ENCODE data around the gene HAVCR2. TPM values are rescaled to one million over a fixed set of nuclear protein-coding genes. Genes with fewer than 3 reads are reported as not detected.

HAVCR2 gene
- total and polyA plus RNA-seq, 2 of the 13 experiments (the other 11 are each of a cell fraction or from before 2014, with no cell fraction given): 0.07 to 0.16 TPM

DNA sequence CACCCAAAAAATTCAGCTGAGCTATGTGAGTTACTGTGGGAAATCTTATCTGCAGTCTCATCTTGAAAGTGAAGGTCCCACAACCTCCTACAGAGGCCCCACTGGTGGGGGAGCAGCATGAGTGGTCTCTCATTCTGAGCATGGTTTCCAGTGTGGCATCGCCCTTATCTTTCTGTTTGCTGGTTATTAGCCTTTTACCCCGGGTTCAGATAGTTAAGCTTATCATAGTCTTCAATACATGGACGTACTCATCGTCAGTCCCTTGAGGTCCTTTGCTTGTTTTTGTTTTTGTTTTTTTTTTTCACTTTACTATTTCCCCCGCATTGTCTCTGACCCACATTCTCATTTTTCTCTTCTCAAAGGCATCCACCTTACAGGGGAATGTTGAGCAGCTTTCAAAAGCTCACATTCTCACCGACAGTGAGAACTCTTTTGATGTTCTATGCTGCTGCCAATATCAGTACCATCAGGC lies 7.7 kb upstream of the HAVCR2 start:
- 21% methylated on average over 6 of the region's 6 CpGs for WGBS (ENCODE audit: low lambda C conversion rate)
- in situ Hi-C loops (cut with HindIII; ENCODE audit: extremely low pct_ligation_motif_present, low pct_unique_long_range_greater_than_20kb): no loop called here

More for the DNA sequence above, 7.7 kb upstream of the HAVCR2 start:
- H4K20me1 ChIP-seq (ENCODE audit: insufficient read depth, low read length): no peaks in the 10 kb centered on the region
- no peaks in the 10 kb centered on the region for H3K27me3 ChIP-seq (ENCODE audit: control insufficient read depth in 1 of 2, insufficient read depth in 2 of 2, low read length in 2 of 2)
- 0 out of 2 replicates have a peak, but pooled peaks cover 5% of the 10 kb centered on the region for H3K4me1 ChIP-seq (ENCODE audit: insufficient read depth, low read length)
- H3K9ac ChIP-seq (ENCODE audit: insufficient read depth, low read depth, low read length): no peak overlapping the region
- H3K4me2 ChIP-seq (ENCODE audit: low read depth, low read length): no peak overlapping the region
- H2AFZ ChIP-seq (ENCODE audit: low read length): no peak overlapping the region
- CTCF ChIA-PET (ENCODE audit: low intra/inter-chr PET ratio, low total read pairs): no interaction called here
- H3K36me3 ChIP-seq (replicated peaks in 1 of 2; ENCODE audit: control insufficient read depth in 1 of 2, insufficient read depth in 2 of 2, low read length in 2 of 2): no peaks in the 10 kb centered on the region
- intact Hi-C loops (cut with micrococcal nuclease; ENCODE audit: unreplicated experiment): no loop called here
- H3K4me3 ChIP-seq (replicated peaks in 1 of 3; ENCODE audit: insufficient read depth in 1 of 3, low read depth in 2 of 3, low read length in 3 of 3): no peak overlapping the region
- no peaks in the 10 kb centered on the region for H3K79me2 ChIP-seq (ENCODE audit: insufficient read depth, low read length)
- DNase-seq (ENCODE audit: low spot score) (no peak), FAIRE-seq (no peak), ATAC-seq (no peak)
- peaks cover 4% of the 10 kb centered on the region; the same call in 1 of the 2 replicates for H3K9me3 ChIP-seq (ENCODE audit: low read length)
- TF ChIP-seq, protein P1, sequence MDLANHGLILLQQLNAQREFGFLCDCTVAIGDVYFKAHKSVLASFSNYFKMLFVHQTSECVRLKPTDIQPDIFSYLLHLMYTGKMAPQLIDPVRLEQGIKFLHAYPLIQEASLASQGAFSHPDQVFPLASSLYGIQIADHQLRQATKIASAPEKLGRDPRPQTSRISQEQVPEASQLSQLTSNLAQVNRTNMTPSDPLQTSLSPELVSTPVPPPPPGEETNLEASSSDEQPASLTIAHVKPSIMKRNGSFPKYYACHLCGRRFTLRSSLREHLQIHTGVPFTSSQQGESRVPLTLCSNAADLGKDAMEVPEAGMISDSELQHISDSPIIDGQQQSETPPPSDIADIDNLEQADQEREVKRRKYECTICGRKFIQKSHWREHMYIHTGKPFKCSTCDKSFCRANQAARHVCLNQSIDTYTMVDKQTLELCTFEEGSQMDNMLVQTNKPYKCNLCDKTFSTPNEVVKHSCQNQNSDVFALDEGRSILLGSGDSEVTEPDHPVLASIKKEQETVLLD (CRISPR knock-in tag; IDR thresholded peaks at IDR 0.05; ENCODE audit: low read depth): no peak
- TF ChIP-seq ZNF841 (CRISPR knock-in tag; IDR thresholded peaks at IDR 0.05; ENCODE audit: borderline replicate concordance): no peak
- no peak for TF ChIP-seq PHB2 (IDR thresholded peaks at IDR 0.05; ENCODE audit: partially characterized antibody)
- TF ChIP-seq PHF20 (CRISPR knock-in tag; IDR thresholded peaks at IDR 0.05): no peak
- no peak for TF ChIP-seq ZBTB20 (CRISPR knock-in tag; IDR thresholded peaks at IDR 0.05; ENCODE audit: borderline replicate concordance, low read depth)
- TF ChIP-seq E2F5 (CRISPR knock-in tag; conservative IDR thresholded peaks at IDR 0.05): no peak
- TF ChIP-seq SOX6 (IDR thresholded peaks at IDR 0.05): no peak
- no peak for TF ChIP-seq SOX6 (CRISPR knock-in tag; IDR thresholded peaks at IDR 0.05)
- TF ChIP-seq ZNF446 (CRISPR knock-in tag; IDR thresholded peaks at IDR 0.05): no peak
- no peak for TF ChIP-seq GATAD2A (CRISPR knock-in tag; IDR thresholded peaks at IDR 0.05)
- TF ChIP-seq SNRNP70 (IDR thresholded peaks at IDR 0.05; ENCODE audit: low read depth, low read length): no peak
- H3K27ac ChIP-seq (ENCODE audit: extremely low read length, insufficient read depth, low read length): no peak overlapping the region
- POLR2A ChIA-PET: no interaction called here
- no TSS peak for BruUV-seq (replicated peaks)

Measured in HepG2 (cell line).